ENCODE results near the gene ITGBL1.

ITGBL1 gene

GRCh38 chr13:101570410-101570809 lies 117.9 kb downstream of the ITGBL1 start:
- Histone ChIP-seq H3K4me3 (replicated peaks; ENCODE audit: low read depth, low read length) (no peak overlapping the region), H3K27me3 (replicated peaks; ENCODE audit: control insufficient read depth, insufficient read depth, low read length) (no peaks in the 10 kb centered on the region), H3K36me3 (ENCODE audit: control insufficient read depth, insufficient read depth, low read length) (no peaks in the 10 kb centered on the region)
- no peak for TF ChIP-seq CTCF (IDR thresholded peaks at IDR 0.05; ENCODE audit: insufficient read depth, low read length, poor library complexity, severe bottlenecking)
- no peak for DNase-seq (ENCODE audit: extremely low read depth, insufficient read length)

- Histone ChIP-seq H3K36me3 (ENCODE audit: control insufficient read depth, insufficient read depth, low read length) (no peaks in the 10 kb centered on the region), H3K27me3 (replicated peaks; ENCODE audit: control insufficient read depth, insufficient read depth, low read length) (no peaks in the 10 kb centered on the region), H3K4me3 (replicated peaks; ENCODE audit: low read depth, low read length) (no peak overlapping the region)
- TF ChIP-seq CTCF (IDR thresholded peaks at IDR 0.05; ENCODE audit: insufficient read depth, low read length, poor library complexity, severe bottlenecking) = no peak
- no peak for DNase-seq (ENCODE audit: extremely low read depth, insufficient read length)
Measured at GRCh38 chr13:101572456-101572855, 120.0 kb downstream of the ITGBL1 start.

GRCh38 chr13:101575581-101575980 lies 123.1 kb downstream of the ITGBL1 start:
- Histone ChIP-seq H3K36me3 (ENCODE audit: control insufficient read depth, insufficient read depth, low read length) (no peaks in the 10 kb centered on the region), H3K27me3 (replicated peaks; ENCODE audit: control insufficient read depth, insufficient read depth, low read length) (no peaks in the 10 kb centered on the region), H3K4me3 (replicated peaks; ENCODE audit: low read depth, low read length) (no peak overlapping the region)
- no peak for TF ChIP-seq CTCF (IDR thresholded peaks at IDR 0.05; ENCODE audit: insufficient read depth, low read length, poor library complexity, severe bottlenecking)
- no peak for DNase-seq (ENCODE audit: extremely low read depth, insufficient read length)

- no peak for TF ChIP-seq CTCF (IDR thresholded peaks at IDR 0.05; ENCODE audit: insufficient read depth, low read length, poor library complexity, severe bottlenecking)
- DNase-seq (ENCODE audit: extremely low read depth, insufficient read length) = no peak
- Histone ChIP-seq H3K27me3 (replicated peaks; ENCODE audit: control insufficient read depth, insufficient read depth, low read length) (no peaks in the 10 kb centered on the region), H3K4me3 (replicated peaks; ENCODE audit: low read depth, low read length) (no peak overlapping the region), H3K36me3 (ENCODE audit: control insufficient read depth, insufficient read depth, low read length) (no peaks in the 10 kb centered on the region)
Measured at GRCh38 chr13:101576455-101576854, 124.0 kb downstream of the ITGBL1 start.

- DNase-seq (ENCODE audit: extremely low read depth, insufficient read length) = no peak
- H3K36me3 ChIP-seq (ENCODE audit: control insufficient read depth, insufficient read depth, low read length) = no peaks in the 10 kb centered on the region
- no peaks in the 10 kb centered on the region for H3K27me3 ChIP-seq (replicated peaks; ENCODE audit: control insufficient read depth, insufficient read depth, low read length)
- H3K4me3 ChIP-seq (replicated peaks; ENCODE audit: low read depth, low read length) = no peak overlapping the region
- no peak for TF ChIP-seq CTCF (IDR thresholded peaks at IDR 0.05; ENCODE audit: insufficient read depth, low read length, poor library complexity, severe bottlenecking)
Measured at GRCh38 chr13:101576977-101577376, 124.5 kb downstream of the ITGBL1 start.

GRCh38 chr13:101579281-101579802 lies 126.9 kb downstream of the ITGBL1 start:
- H3K4me3 ChIP-seq (replicated peaks; ENCODE audit: low read depth, low read length) = no peak overlapping the region
- no peak for DNase-seq (ENCODE audit: extremely low read depth, insufficient read length)
- no peaks in the 10 kb centered on the region for H3K27me3 ChIP-seq (replicated peaks; ENCODE audit: control insufficient read depth, insufficient read depth, low read length)
- no peak for TF ChIP-seq CTCF (IDR thresholded peaks at IDR 0.05; ENCODE audit: insufficient read depth, low read length, poor library complexity, severe bottlenecking)
- no peaks in the 10 kb centered on the region for H3K36me3 ChIP-seq (ENCODE audit: control insufficient read depth, insufficient read depth, low read length)
